Cerebellar nuclear complex (tissue), 1 donor: ENCODE results near the gene TMEM221.

Source experiments
- DNase-seq, 2 experiments: peaks; one replicate each; lab custom pipeline; 2025; lab: John Stamatoyannopoulos, UW

The TMEM221 gene

GRCh38 chr19:17441241-17442021 lies 7.0 kb downstream of the TMEM221 start:
- no peak for DNase-seq

GRCh38 chr19:17436874-17437267 lies 11.6 kb downstream of the TMEM221 start:
- DNase-seq = no peak

- DNase-seq = no peak
These were observed 12.2 kb downstream of the TMEM221 start for GRCh38 chr19:17436094-17436873.

- DNase-seq = no peak
These were observed 13.2 kb downstream of the TMEM221 start for GRCh38 chr19:17435218-17435617.

- DNase-seq = no peak
These were observed 17.1 kb downstream of the TMEM221 start for GRCh38 chr19:17431417-17431816.

- DNase-seq = no peak
These were observed 18.8 kb downstream of the TMEM221 start for GRCh38 chr19:17429641-17430113.

GRCh38 chr19:17424743-17425365 lies 23.6 kb downstream of the TMEM221 start:
- no peak for DNase-seq

- DNase-seq = no peak
These were observed 24.8 kb downstream of the TMEM221 start for GRCh38 chr19:17423429-17424208.

- no peak for DNase-seq
These were observed 26.5 kb downstream of the TMEM221 start for GRCh38 chr19:17421942-17422341.

- no peak for DNase-seq
These were observed 28.0 kb downstream of the TMEM221 start for GRCh38 chr19:17420475-17420924.

- peak; percentile 84 to 95 for DNase-seq
These were observed 28.6 kb downstream of the TMEM221 start, which contains the start of gene MVB12A for GRCh38 chr19:17419621-17420474. MVB12A (plus strand) TSS chr19:17420047; CDS start chr19:17420136, 89 bp downstream.

- no peak for DNase-seq
These were observed 29.3 kb downstream of the TMEM221 start for GRCh38 chr19:17419154-17419620.

- DNase-seq = no peak
These were observed 29.8 kb downstream of the TMEM221 start for GRCh38 chr19:17418710-17419109.

- DNase-seq = no peak
These were observed 33.3 kb downstream of the TMEM221 start for GRCh38 chr19:17415121-17415520.

GRCh38 chr19:17414097-17414496 lies 34.4 kb downstream of the TMEM221 start:
- DNase-seq = no peak

- no peak for DNase-seq
These were observed 36.7 kb downstream of the TMEM221 start for GRCh38 chr19:17411801-17412200.

GRCh38 chr19:17409990-17410389 lies 38.5 kb downstream of the TMEM221 start:
- no peak for DNase-seq

GRCh38 chr19:17406887-17407196 lies 41.6 kb downstream of the TMEM221 start:
- no peak for DNase-seq

GRCh38 chr19:17406046-17406886 lies 42.2 kb downstream of the TMEM221 start:
- DNase-seq = no peak
